ENCODE measurements around the gene C2orf69.

Gene C2orf69

DNA sequence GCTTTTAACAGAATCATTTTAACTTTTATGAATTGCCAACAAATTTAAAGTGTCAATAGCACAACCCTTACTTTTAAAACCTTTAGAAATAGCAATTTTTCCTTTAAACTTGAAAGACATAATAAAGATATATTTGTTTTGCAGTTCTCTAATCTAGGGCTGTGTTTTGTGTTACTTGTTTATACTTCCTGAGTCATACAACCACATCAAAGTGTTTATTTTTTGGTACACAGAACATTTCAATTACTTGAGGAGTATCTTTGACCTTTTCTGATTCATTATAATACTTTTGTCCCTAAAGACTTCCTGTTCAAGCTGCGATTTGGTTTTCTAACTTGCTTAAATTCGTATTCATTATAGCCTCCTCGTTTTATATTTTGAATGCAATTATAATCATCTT lies 22.4 kb downstream of the C2orf69 start:
- no peak overlapping the region for H3K9ac ChIP-seq (ENCODE audit: low read depth in 1 of 2, low read length in 2 of 2)
- H3K27me3 ChIP-seq (ENCODE audit: control insufficient read depth in 2 of 2, insufficient read depth in 2 of 2, low read length in 2 of 2), result no peaks in the 10 kb centered on the region
- no peaks in the 10 kb centered on the region for H3K9me3 ChIP-seq (ENCODE audit: control insufficient read depth in 2 of 2, low read length in 2 of 2)
- H3K36me3 ChIP-seq (ENCODE audit: control insufficient read depth in 2 of 2, insufficient read depth in 2 of 2, low read length in 2 of 2), result peaks cover 20 to 23% of the 10 kb centered on the region in 2 donors
- no peak overlapping the region for H3K27ac ChIP-seq (ENCODE audit: low read depth in 2 of 2, low read length in 2 of 2)
- H3K4me1 ChIP-seq (ENCODE audit: control insufficient read depth in 2 of 2, insufficient read depth in 2 of 2, low read length in 2 of 2), result no peaks in the 10 kb centered on the region
- no peak overlapping the region for H3K4me3 ChIP-seq (ENCODE audit: low read length in 2 of 2)

GRCh38 chr2:199936554-199936953 lies 25.5 kb downstream of the C2orf69 start:
- Histone ChIP-seq H3K36me3 (ENCODE audit: control insufficient read depth in 2 of 2, insufficient read depth in 2 of 2, low read length in 2 of 2) (peaks cover 21 to 23% of the 10 kb centered on the region in 2 donors), H3K27ac (ENCODE audit: low read depth in 2 of 2, low read length in 2 of 2) (no peak overlapping the region), H3K4me3 (ENCODE audit: low read length in 2 of 2) (no peak overlapping the region)

DNA sequence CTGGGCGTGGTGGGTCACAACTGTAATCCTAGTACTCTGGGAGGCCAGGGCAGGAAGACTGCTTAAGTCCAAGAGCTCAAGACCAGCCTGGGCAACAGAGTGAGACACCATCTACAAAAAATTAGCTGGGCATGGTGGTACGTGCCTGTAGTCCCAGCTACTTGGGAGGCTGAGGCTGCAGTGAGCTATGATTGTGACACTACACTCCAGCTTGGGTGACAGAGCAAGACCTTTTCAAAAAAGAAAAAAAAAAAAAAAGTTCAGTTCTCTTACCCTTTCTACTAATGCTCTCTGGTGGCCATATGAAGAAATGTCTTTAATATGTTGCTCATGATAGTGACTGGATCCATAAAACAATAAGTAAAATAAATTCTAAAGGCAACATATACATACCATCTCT lies 29.3 kb downstream of the C2orf69 start:
- peaks cover 0 to 3% of the 10 kb centered on the region in 2 donors for H3K4me1 ChIP-seq (ENCODE audit: control insufficient read depth in 2 of 2, insufficient read depth in 2 of 2, low read length in 2 of 2)
- H3K36me3 ChIP-seq (ENCODE audit: control insufficient read depth in 2 of 2, insufficient read depth in 2 of 2, low read length in 2 of 2), result peaks cover 9 to 17% of the 10 kb centered on the region in 2 donors

More at GRCh38 chr2:199936554-199936953, 25.5 kb downstream of the C2orf69 start:
- H3K4me1 ChIP-seq (ENCODE audit: control insufficient read depth in 2 of 2, insufficient read depth in 2 of 2, low read length in 2 of 2), result peaks cover 0 to under 1% of the 10 kb centered on the region in 2 donors
- no peak overlapping the region for H3K9ac ChIP-seq (ENCODE audit: low read depth in 1 of 2, low read length in 2 of 2)
- no peaks in the 10 kb centered on the region for H3K9me3 ChIP-seq (ENCODE audit: control insufficient read depth in 2 of 2, low read length in 2 of 2)
- no peaks in the 10 kb centered on the region for H3K27me3 ChIP-seq (ENCODE audit: control insufficient read depth in 2 of 2, insufficient read depth in 2 of 2, low read length in 2 of 2)

GRCh38 chr2:199943373-199943772 lies 32.3 kb downstream of the C2orf69 start:
- Histone ChIP-seq H3K9ac (ENCODE audit: low read depth in 1 of 2, low read length in 2 of 2) (no peak overlapping the region), H3K27ac (ENCODE audit: low read depth in 2 of 2, low read length in 2 of 2) (no peak overlapping the region), H3K27me3 (ENCODE audit: control insufficient read depth in 2 of 2, insufficient read depth in 2 of 2, low read length in 2 of 2) (no peaks in the 10 kb centered on the region), H3K36me3 (ENCODE audit: control insufficient read depth in 2 of 2, insufficient read depth in 2 of 2, low read length in 2 of 2) (peaks cover 20 to 35% of the 10 kb centered on the region in 2 donors), H3K4me1 (ENCODE audit: control insufficient read depth in 2 of 2, insufficient read depth in 2 of 2, low read length in 2 of 2) (peaks cover 0 to 3% of the 10 kb centered on the region in 2 donors), H3K9me3 (ENCODE audit: control insufficient read depth in 2 of 2, low read length in 2 of 2) (no peaks in the 10 kb centered on the region), H3K4me3 (ENCODE audit: low read length in 2 of 2) (no peak overlapping the region)

More for the DNA sequence above, 29.3 kb downstream of the C2orf69 start:
- no peak overlapping the region for H3K4me3 ChIP-seq (ENCODE audit: low read length in 2 of 2)
- H3K27me3 ChIP-seq (ENCODE audit: control insufficient read depth in 2 of 2, insufficient read depth in 2 of 2, low read length in 2 of 2), result no peaks in the 10 kb centered on the region
- H3K9ac ChIP-seq (ENCODE audit: low read depth in 1 of 2, low read length in 2 of 2), result no peak overlapping the region
- H3K27ac ChIP-seq (ENCODE audit: low read depth in 2 of 2, low read length in 2 of 2), result no peak overlapping the region
- H3K9me3 ChIP-seq (ENCODE audit: control insufficient read depth in 2 of 2, low read length in 2 of 2), result no peaks in the 10 kb centered on the region

DNA sequence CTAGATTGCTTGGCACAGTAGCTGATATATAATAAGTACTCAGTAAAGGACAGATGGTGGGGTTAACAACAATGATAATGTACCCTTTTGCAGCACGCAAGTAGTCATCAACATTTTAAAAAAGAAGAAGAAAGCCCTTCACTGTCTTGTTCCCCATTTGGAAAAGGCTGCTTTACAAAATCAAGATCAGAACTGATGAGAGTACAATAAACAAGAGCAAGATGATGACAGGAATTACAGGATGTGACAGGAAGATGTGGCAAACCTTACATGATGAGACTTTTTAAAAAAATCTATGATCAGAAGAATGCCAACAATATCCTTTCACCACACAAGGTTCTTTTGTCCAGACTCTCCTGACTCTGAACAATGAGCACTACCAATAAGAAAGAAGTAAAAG lies 35.1 kb downstream of the C2orf69 start:
- Histone ChIP-seq H3K4me3 (ENCODE audit: low read length in 2 of 2) (no peak overlapping the region), H3K27ac (ENCODE audit: low read depth in 2 of 2, low read length in 2 of 2) (no peak overlapping the region), H3K9ac (ENCODE audit: low read depth in 1 of 2, low read length in 2 of 2) (no peak overlapping the region), H3K27me3 (ENCODE audit: control insufficient read depth in 2 of 2, insufficient read depth in 2 of 2, low read length in 2 of 2) (no peaks in the 10 kb centered on the region), H3K4me1 (ENCODE audit: control insufficient read depth in 2 of 2, insufficient read depth in 2 of 2, low read length in 2 of 2) (peaks cover 0 to 3% of the 10 kb centered on the region in 2 donors), H3K36me3 (ENCODE audit: control insufficient read depth in 2 of 2, insufficient read depth in 2 of 2, low read length in 2 of 2) (peaks cover 21 to 33% of the 10 kb centered on the region in 2 donors), H3K9me3 (ENCODE audit: control insufficient read depth in 2 of 2, low read length in 2 of 2) (no peaks in the 10 kb centered on the region)

- no peak overlapping the region for H3K9ac ChIP-seq (ENCODE audit: low read depth in 1 of 2, low read length in 2 of 2)
- peaks cover 21 to 33% of the 10 kb centered on the region in 2 donors for H3K36me3 ChIP-seq (ENCODE audit: control insufficient read depth in 2 of 2, insufficient read depth in 2 of 2, low read length in 2 of 2)
- no peak overlapping the region for H3K27ac ChIP-seq (ENCODE audit: low read depth in 2 of 2, low read length in 2 of 2)
- H3K27me3 ChIP-seq (ENCODE audit: control insufficient read depth in 2 of 2, insufficient read depth in 2 of 2, low read length in 2 of 2), result no peaks in the 10 kb centered on the region
- H3K4me1 ChIP-seq (ENCODE audit: control insufficient read depth in 2 of 2, insufficient read depth in 2 of 2, low read length in 2 of 2), result no peaks in the 10 kb centered on the region
- H3K9me3 ChIP-seq (ENCODE audit: control insufficient read depth in 2 of 2, low read length in 2 of 2), result no peaks in the 10 kb centered on the region
- H3K4me3 ChIP-seq (ENCODE audit: low read length in 2 of 2), result no peak overlapping the region
Observed at GRCh38 chr2:199946836-199947235, 35.7 kb downstream of the C2orf69 start.

GRCh38 chr2:199950396-199950795 lies 39.3 kb downstream of the C2orf69 start:
- Histone ChIP-seq H3K9me3 (ENCODE audit: control insufficient read depth in 2 of 2, low read length in 2 of 2) (no peaks in the 10 kb centered on the region), H3K27ac (ENCODE audit: low read depth in 2 of 2, low read length in 2 of 2) (no peak overlapping the region), H3K4me1 (ENCODE audit: control insufficient read depth in 2 of 2, insufficient read depth in 2 of 2, low read length in 2 of 2) (peaks cover 0 to 10% of the 10 kb centered on the region in 2 donors), H3K4me3 (ENCODE audit: low read length in 2 of 2) (no peak overlapping the region), H3K36me3 (ENCODE audit: control insufficient read depth in 2 of 2, insufficient read depth in 2 of 2, low read length in 2 of 2) (peaks cover 19 to 27% of the 10 kb centered on the region in 2 donors), H3K27me3 (ENCODE audit: control insufficient read depth in 2 of 2, insufficient read depth in 2 of 2, low read length in 2 of 2) (no peaks in the 10 kb centered on the region), H3K9ac (ENCODE audit: low read depth in 1 of 2, low read length in 2 of 2) (no peak overlapping the region)

DNA sequence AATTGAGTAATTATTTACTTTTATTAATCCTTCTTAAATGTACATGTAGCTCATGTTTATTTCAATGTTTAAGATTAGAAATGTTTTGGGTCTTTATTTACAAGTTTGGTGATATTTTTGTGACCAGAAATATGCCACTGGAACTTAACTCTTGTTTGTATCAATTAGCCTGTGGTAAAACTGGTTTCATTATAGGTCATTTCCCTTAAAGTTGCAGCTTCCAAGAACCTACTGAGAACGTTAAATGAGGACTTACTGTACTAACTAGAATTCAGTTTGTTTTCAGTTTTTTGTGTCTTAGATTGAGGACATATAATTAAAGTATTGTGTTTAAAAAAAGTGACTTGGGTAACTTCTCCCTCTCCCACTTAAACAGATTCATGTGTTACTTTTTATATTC lies 39.9 kb downstream of the C2orf69 start:
- H3K9ac ChIP-seq (ENCODE audit: low read depth in 1 of 2, low read length in 2 of 2), result no peak overlapping the region
- peaks cover 0 to 10% of the 10 kb centered on the region in 2 donors for H3K4me1 ChIP-seq (ENCODE audit: control insufficient read depth in 2 of 2, insufficient read depth in 2 of 2, low read length in 2 of 2)
- peaks cover 13 to 22% of the 10 kb centered on the region in 2 donors for H3K36me3 ChIP-seq (ENCODE audit: control insufficient read depth in 2 of 2, insufficient read depth in 2 of 2, low read length in 2 of 2)
- no peaks in the 10 kb centered on the region for H3K27me3 ChIP-seq (ENCODE audit: control insufficient read depth in 2 of 2, insufficient read depth in 2 of 2, low read length in 2 of 2)
- no peak overlapping the region for H3K27ac ChIP-seq (ENCODE audit: low read depth in 2 of 2, low read length in 2 of 2)
- no peaks in the 10 kb centered on the region for H3K9me3 ChIP-seq (ENCODE audit: control insufficient read depth in 2 of 2, low read length in 2 of 2)
- H3K4me3 ChIP-seq (ENCODE audit: low read length in 2 of 2), result no peak overlapping the region

DNA sequence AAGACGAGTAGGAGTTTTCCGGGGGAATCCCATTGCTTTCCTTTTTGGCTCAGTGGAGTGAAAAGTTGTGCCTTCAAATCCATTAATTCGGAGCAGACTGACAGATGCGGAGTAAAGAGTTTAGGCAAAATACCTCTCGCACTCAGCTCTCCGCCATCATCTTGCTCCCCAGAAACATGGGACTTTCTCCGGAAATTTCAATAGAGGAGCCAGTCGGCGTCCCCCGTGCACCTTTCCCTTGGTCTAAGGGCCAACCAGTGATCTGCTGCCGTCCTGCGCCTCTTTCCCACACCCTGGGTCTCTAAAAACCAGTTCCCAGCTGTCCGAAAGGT lies 43.9 kb downstream of the C2orf69 start:
- peaks cover 12 to 25% of the 10 kb centered on the region in 2 donors for H3K4me1 ChIP-seq (ENCODE audit: control insufficient read depth in 2 of 2, insufficient read depth in 2 of 2, low read length in 2 of 2)

DNA sequence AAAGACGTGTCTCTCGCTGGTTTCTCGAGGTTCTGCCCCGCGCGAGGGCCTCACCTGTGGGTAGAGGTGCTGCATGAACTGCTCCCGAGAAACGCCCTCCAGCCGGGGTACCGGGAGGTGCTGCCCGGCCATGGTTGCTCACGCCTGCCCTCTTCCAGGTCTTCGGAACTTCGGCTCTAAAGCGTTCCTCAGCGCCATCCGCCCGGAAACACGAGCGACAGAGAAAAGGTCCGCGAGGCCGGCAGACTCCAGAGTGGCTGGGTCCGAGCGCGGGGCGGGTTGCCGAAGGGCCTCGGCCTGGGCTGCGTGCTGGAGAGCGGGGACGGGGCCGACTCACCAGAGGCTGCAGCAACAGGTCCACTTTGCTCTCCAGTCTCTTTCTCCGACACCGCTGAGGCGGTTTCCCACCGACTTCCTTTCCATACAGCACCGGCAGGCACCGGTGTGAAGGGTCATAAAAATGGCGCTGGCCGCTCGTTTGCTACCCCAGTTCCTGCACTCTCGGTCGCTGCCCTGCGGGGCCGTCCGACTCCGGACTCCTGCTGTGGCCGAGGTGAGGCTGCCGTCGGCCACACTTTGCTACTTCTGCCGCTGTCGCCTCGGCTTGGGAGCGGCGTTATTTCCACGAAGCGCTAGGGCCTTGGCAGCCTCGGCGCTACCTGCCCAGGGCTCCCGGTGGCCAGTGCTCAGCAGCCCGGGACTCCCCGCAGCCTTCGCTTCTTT lies 44.4 kb downstream of the C2orf69 start, which contains the start of the genes MAIP1 and TYW5:
Gene MAIP1 (plus strand): TSS at position 244 of the 723 bp plus-strand sequence. CDS start 217 bp downstream, at position 461.
Gene TYW5 (minus strand): TSS at position 153 of the 723 bp plus-strand sequence. CDS start 21 bp downstream, at position 132.
- Histone ChIP-seq H3K9me3 (ENCODE audit: control insufficient read depth in 2 of 2, low read length in 2 of 2) (no peaks in the 10 kb centered on the region), H3K4me1 (ENCODE audit: control insufficient read depth in 2 of 2, insufficient read depth in 2 of 2, low read length in 2 of 2) (peaks cover 12 to 25% of the 10 kb centered on the region in 2 donors), H3K9ac (ENCODE audit: low read depth in 1 of 2, low read length in 2 of 2) (peak within 1 kb of the TSS; percentile 79 to 91), H3K27me3 (ENCODE audit: control insufficient read depth in 2 of 2, insufficient read depth in 2 of 2, low read length in 2 of 2) (no peaks in the 10 kb centered on the region), H3K27ac (ENCODE audit: low read depth in 2 of 2, low read length in 2 of 2) (peak within 1 kb of the TSS; percentile 71 to 90), H3K4me3 (ENCODE audit: low read length in 2 of 2) (peak within 1 kb of the TSS; percentile 77 to 95), H3K36me3 (ENCODE audit: control insufficient read depth in 2 of 2, insufficient read depth in 2 of 2, low read length in 2 of 2) (peaks cover 14 to 19% of the 10 kb centered on the region in 2 donors)

More for the DNA sequence above, 43.9 kb downstream of the C2orf69 start:
- peak overlapping the region; percentile 79 to 91 for H3K9ac ChIP-seq (ENCODE audit: low read depth in 1 of 2, low read length in 2 of 2)
- no peaks in the 10 kb centered on the region for H3K27me3 ChIP-seq (ENCODE audit: control insufficient read depth in 2 of 2, insufficient read depth in 2 of 2, low read length in 2 of 2)
- H3K27ac ChIP-seq (ENCODE audit: low read depth in 2 of 2, low read length in 2 of 2), result peak overlapping the region; percentile 71 to 90
- peak overlapping the region; percentile 77 to 95 for H3K4me3 ChIP-seq (ENCODE audit: low read length in 2 of 2)
- H3K9me3 ChIP-seq (ENCODE audit: control insufficient read depth in 2 of 2, low read length in 2 of 2), result no peaks in the 10 kb centered on the region
- peaks cover 12 to 22% of the 10 kb centered on the region in 2 donors for H3K36me3 ChIP-seq (ENCODE audit: control insufficient read depth in 2 of 2, insufficient read depth in 2 of 2, low read length in 2 of 2)
